Measurements from ENCODE around the gene SERPIND1. TPM values are rescaled to one million over a fixed set of nuclear protein-coding genes. Genes with fewer than 3 reads are reported as not detected.

SERPIND1 gene
- polyA plus RNA-seq, 1 donor from 2014 or later, result not detected

GRCh38 chr22:20771918-20772625 lies 1.8 kb upstream of the SERPIND1 start:
- no peaks in the 10 kb centered on the region for H3F3A ChIP-seq (ENCODE audit: insufficient read depth, low read length, poor library complexity, severe bottlenecking)
- no peaks in the 10 kb centered on the region for H3K36me3 ChIP-seq (ENCODE audit: insufficient read depth, low read length)
- no peak overlapping the region for H3K4me3 ChIP-seq (ENCODE audit: low read length)
- no peaks in the 10 kb centered on the region for H4K20me1 ChIP-seq (ENCODE audit: insufficient read depth)
- H3K4me2 ChIP-seq (ENCODE audit: low read length), result no peak overlapping the region
- H3K9ac ChIP-seq (ENCODE audit: low read length), result no peak overlapping the region
- no peaks in the 10 kb centered on the region for H3K79me2 ChIP-seq (replicated peaks; ENCODE audit: insufficient read depth, low read length)
- H3K9me3 ChIP-seq (ENCODE audit: low read length), result no peaks in the 10 kb centered on the region
- H3K9me2 ChIP-seq (ENCODE audit: insufficient read depth, low read length), result no peaks in the 10 kb centered on the region
- H2AFZ ChIP-seq (ENCODE audit: low read depth, low read length), result no peak overlapping the region
- H3K27ac ChIP-seq (ENCODE audit: low read length), result no peak overlapping the region
- no peaks in the 10 kb centered on the region for H3K27me3 ChIP-seq (ENCODE audit: insufficient read depth, low read depth, low read length)
- TF ChIP-seq SMC3 (conservative IDR thresholded peaks at IDR 0.05; ENCODE audit: poor library complexity) (no peak), POLR2AphosphoS5 (IDR thresholded peaks at IDR 0.05) (no peak), EZH2 (IDR thresholded peaks at IDR 0.05; ENCODE audit: borderline replicate concordance, insufficient read depth, low read length, poor library complexity, severe bottlenecking) (no peak), RAD21 (conservative IDR thresholded peaks at IDR 0.05) (no peak), REST (IDR thresholded peaks at IDR 0.05; ENCODE audit: borderline replicate concordance) (no peak), TAF1 (IDR thresholded peaks at IDR 0.05; ENCODE audit: low read depth) (no peak), EP300 (conservative IDR thresholded peaks at IDR 0.05; ENCODE audit: poor library complexity, severe bottlenecking) (no peak), CTCF (IDR thresholded peaks at IDR 0.05; ENCODE audit: poor library complexity, severe bottlenecking) (no peak), MXI1 (conservative IDR thresholded peaks at IDR 0.05; ENCODE audit: poor library complexity, severe bottlenecking) (no peak)

GRCh38 chr22:20774882-20775281 lies 969 bp downstream of the SERPIND1 start:
- H2AFZ ChIP-seq (ENCODE audit: low read depth, low read length), result no peak overlapping the region
- H3K79me2 ChIP-seq (replicated peaks; ENCODE audit: insufficient read depth, low read length), result no peaks in the 10 kb centered on the region
- H3F3A ChIP-seq (ENCODE audit: insufficient read depth, low read length, poor library complexity, severe bottlenecking), result no peaks in the 10 kb centered on the region
- H3K9ac ChIP-seq (ENCODE audit: low read length), result no peak overlapping the region
- no peaks in the 10 kb centered on the region for H4K20me1 ChIP-seq (ENCODE audit: insufficient read depth)
- no peak overlapping the region for H3K27ac ChIP-seq (ENCODE audit: low read length)
- no peak overlapping the region for H3K4me2 ChIP-seq (ENCODE audit: low read length)
- no peaks in the 10 kb centered on the region for H3K27me3 ChIP-seq (ENCODE audit: insufficient read depth, low read depth, low read length)
- H3K9me2 ChIP-seq (ENCODE audit: insufficient read depth, low read length), result no peaks in the 10 kb centered on the region
- no peak overlapping the region for H3K4me3 ChIP-seq (ENCODE audit: low read length)
- no peaks in the 10 kb centered on the region for H3K9me3 ChIP-seq (ENCODE audit: low read length)
- H3K36me3 ChIP-seq (ENCODE audit: insufficient read depth, low read length), result no peaks in the 10 kb centered on the region
- TF ChIP-seq RAD21 (conservative IDR thresholded peaks at IDR 0.05) (no peak), MXI1 (conservative IDR thresholded peaks at IDR 0.05; ENCODE audit: poor library complexity, severe bottlenecking) (no peak), EP300 (conservative IDR thresholded peaks at IDR 0.05; ENCODE audit: poor library complexity, severe bottlenecking) (no peak), REST (IDR thresholded peaks at IDR 0.05; ENCODE audit: borderline replicate concordance) (no peak), EZH2 (IDR thresholded peaks at IDR 0.05; ENCODE audit: borderline replicate concordance, insufficient read depth, low read length, poor library complexity, severe bottlenecking) (no peak), SMC3 (conservative IDR thresholded peaks at IDR 0.05; ENCODE audit: poor library complexity) (no peak), CTCF (IDR thresholded peaks at IDR 0.05; ENCODE audit: poor library complexity, severe bottlenecking) (no peak), TAF1 (IDR thresholded peaks at IDR 0.05; ENCODE audit: low read depth) (no peak), POLR2AphosphoS5 (IDR thresholded peaks at IDR 0.05) (no peak)
